ENCODE measurements around the gene FAM180A.

DNA sequence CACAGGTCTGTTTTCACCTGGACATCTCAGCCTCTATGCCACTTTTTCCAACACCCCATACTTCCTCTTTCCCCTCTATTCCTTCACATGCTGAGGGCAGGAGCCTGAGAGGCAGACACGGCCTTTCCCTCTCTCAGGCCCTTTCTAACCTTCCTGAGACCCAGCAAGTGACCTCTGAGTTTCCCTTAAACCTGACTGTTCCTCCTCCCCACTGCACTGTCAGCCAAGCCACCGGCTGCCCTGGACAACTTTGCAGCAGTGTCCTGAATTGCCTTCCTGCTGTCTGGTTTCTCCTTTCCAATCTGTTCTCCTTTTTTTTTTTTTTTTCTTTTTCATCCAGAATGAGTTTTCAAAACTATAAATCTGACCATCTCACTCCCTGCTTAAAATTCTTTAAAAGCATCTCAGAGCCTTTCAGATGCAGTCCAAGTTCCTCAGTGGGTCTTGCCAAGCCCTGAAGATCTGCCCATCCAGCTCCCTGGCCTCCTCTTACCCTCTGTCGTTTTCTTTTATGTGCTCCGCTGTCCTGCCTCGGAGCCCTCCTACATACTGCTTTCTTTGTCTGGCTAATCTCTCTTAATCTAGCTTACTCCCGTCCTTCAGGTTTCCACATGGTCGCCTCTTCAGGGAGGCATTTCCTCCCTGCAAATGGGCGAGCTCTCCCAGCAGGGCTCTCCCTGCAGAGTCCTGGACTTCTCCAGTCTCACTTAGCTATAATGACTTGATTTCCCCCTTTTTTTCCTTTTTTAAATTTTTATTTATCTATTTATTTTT lies 51.1 kb downstream of the FAM180A start:
- TF ChIP-seq POLR2AphosphoS5 (IDR thresholded peaks at IDR 0.05; ENCODE audit: low read depth) = no peak
- TF ChIP-seq, protein P1, sequence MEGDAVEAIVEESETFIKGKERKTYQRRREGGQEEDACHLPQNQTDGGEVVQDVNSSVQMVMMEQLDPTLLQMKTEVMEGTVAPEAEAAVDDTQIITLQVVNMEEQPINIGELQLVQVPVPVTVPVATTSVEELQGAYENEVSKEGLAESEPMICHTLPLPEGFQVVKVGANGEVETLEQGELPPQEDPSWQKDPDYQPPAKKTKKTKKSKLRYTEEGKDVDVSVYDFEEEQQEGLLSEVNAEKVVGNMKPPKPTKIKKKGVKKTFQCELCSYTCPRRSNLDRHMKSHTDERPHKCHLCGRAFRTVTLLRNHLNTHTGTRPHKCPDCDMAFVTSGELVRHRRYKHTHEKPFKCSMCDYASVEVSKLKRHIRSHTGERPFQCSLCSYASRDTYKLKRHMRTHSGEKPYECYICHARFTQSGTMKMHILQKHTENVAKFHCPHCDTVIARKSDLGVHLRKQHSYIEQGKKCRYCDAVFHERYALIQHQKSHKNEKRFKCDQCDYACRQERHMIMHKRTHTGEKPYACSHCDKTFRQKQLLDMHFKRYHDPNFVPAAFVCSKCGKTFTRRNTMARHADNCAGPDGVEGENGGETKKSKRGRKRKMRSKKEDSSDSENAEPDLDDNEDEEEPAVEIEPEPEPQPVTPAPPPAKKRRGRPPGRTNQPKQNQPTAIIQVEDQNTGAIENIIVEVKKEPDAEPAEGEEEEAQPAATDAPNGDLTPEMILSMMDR (conservative IDR thresholded peaks at IDR 0.05; ENCODE audit: low read depth in 2 of 2) = no peak
- no peak for TF ChIP-seq EZH2 (IDR thresholded peaks at IDR 0.05; ENCODE audit: low read depth, unreplicated experiment)
- no peak for TF ChIP-seq EZH2phosphoT487 (IDR thresholded peaks at IDR 0.05; ENCODE audit: unreplicated experiment)
- TF ChIP-seq, protein P2, sequence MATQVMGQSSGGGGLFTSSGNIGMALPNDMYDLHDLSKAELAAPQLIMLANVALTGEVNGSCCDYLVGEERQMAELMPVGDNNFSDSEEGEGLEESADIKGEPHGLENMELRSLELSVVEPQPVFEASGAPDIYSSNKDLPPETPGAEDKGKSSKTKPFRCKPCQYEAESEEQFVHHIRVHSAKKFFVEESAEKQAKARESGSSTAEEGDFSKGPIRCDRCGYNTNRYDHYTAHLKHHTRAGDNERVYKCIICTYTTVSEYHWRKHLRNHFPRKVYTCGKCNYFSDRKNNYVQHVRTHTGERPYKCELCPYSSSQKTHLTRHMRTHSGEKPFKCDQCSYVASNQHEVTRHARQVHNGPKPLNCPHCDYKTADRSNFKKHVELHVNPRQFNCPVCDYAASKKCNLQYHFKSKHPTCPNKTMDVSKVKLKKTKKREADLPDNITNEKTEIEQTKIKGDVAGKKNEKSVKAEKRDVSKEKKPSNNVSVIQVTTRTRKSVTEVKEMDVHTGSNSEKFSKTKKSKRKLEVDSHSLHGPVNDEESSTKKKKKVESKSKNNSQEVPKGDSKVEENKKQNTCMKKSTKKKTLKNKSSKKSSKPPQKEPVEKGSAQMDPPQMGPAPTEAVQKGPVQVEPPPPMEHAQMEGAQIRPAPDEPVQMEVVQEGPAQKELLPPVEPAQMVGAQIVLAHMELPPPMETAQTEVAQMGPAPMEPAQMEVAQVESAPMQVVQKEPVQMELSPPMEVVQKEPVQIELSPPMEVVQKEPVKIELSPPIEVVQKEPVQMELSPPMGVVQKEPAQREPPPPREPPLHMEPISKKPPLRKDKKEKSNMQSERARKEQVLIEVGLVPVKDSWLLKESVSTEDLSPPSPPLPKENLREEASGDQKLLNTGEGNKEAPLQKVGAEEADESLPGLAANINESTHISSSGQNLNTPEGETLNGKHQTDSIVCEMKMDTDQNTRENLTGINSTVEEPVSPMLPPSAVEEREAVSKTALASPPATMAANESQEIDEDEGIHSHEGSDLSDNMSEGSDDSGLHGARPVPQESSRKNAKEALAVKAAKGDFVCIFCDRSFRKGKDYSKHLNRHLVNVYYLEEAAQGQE (IDR thresholded peaks at IDR 0.05; ENCODE audit: unreplicated experiment) = no peak
- no peak for TF ChIP-seq STAT1 (IDR thresholded peaks at IDR 0.05; ENCODE audit: unreplicated experiment)
- TF ChIP-seq, protein P3, sequence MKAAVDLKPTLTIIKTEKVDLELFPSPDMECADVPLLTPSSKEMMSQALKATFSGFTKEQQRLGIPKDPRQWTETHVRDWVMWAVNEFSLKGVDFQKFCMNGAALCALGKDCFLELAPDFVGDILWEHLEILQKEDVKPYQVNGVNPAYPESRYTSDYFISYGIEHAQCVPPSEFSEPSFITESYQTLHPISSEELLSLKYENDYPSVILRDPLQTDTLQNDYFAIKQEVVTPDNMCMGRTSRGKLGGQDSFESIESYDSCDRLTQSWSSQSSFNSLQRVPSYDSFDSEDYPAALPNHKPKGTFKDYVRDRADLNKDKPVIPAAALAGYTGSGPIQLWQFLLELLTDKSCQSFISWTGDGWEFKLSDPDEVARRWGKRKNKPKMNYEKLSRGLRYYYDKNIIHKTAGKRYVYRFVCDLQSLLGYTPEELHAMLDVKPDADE (IDR thresholded peaks at IDR 0.05) = no peak
